T follicular helper cell (primary cell): ENCODE measurements around the gene FAM83G.
"Not testable (repeated sequence)": the region's sequence is repeated elsewhere in the genome, so short reads cannot be mapped to it uniquely, and the experiment has no call there.

ENCODE experiments used
- DNase-seq: peaks from one replicate; pipeline ENCODE4 v3.0.0-alpha.2; 2020; ENCODE audit warnings: low read depth

Gene FAM83G

DNA sequence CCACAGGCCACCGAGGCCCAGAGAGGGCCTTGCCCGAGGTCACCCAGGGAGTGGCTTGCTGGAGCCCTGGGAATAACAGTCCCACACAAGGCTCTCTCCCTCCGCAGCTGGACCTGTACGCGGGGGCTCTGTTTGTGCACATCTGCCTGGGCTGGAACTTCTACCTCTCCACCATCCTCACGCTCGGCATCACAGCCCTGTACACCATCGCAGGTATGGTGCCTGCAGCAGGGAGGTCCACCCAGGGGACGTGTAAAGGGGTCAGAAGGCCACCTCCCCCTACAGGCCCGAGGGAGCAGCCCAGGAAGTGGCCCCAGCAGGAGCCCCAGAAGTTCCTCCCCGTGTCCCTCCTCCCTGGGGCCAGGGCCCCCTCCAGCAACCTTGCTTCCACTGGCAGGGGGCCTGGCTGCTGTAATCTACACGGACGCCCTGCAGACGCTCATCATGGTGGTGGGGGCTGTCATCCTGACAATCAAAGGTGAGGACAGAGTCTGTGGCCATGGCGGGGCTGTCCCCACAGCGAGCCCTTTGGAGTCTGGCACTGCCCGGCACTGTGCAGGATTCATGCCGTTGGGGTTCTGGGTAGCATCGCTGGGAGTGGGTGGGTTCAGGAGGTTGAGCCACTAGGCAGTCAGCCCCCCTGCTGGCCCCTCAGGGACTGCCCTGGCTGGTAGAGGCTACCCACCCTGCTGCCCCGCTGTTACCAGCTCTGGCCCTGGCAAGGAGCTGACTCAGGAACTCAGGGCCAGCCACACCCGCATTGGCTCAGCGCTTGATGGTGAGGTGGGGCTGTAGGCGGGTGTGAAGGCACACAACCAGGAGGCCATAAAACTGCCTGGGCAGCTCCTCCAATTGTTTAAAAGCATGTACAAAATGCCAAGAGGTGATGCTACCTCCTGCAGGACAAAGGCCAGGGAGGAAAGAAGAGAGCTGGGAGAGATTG, 35.3 kb downstream of the FAM83G start:
- DNase-seq = no peak

DNA sequence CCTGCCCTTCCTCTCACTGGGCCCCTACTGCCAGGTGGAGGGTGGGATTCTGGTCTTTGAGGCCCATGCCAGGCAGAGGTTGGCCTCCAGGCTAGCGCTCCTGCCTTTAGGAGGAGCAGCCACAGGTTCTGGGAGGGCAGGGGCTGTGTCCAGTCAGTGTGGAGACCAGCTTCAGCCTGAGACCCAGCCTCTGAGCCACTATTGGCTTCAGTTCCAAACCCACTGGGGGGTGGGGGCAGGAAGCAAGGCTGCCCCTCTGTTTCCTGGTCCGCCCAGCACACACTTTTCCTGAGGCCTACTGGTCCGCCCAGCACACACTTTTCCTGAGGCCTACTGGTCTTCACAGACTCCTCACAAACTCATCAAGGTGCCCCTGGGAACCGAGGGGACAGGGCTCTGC, 36.2 kb downstream of the FAM83G start:
- DNase-seq = no peak

DNA sequence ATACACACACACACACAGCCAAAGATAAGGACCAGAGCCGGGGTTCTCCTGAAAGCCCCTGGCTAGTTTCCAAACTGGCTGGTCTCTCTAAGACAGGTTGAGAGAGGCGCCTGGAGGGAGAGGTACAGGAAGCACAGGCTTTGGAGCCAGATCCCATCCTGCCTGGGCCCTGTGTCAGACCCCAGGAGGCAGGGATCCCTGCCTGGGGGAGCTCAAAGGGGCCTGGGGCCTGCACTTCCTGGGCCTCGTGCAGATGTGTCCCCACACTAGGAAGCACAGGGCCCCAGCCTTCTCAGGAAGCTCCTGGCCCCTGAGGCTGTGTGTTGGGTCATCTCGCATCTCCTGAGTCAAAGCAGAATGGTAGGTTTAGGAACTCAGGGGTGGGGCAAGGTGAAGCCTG, 36.6 kb downstream of the FAM83G start:
- no peak for DNase-seq

DNA sequence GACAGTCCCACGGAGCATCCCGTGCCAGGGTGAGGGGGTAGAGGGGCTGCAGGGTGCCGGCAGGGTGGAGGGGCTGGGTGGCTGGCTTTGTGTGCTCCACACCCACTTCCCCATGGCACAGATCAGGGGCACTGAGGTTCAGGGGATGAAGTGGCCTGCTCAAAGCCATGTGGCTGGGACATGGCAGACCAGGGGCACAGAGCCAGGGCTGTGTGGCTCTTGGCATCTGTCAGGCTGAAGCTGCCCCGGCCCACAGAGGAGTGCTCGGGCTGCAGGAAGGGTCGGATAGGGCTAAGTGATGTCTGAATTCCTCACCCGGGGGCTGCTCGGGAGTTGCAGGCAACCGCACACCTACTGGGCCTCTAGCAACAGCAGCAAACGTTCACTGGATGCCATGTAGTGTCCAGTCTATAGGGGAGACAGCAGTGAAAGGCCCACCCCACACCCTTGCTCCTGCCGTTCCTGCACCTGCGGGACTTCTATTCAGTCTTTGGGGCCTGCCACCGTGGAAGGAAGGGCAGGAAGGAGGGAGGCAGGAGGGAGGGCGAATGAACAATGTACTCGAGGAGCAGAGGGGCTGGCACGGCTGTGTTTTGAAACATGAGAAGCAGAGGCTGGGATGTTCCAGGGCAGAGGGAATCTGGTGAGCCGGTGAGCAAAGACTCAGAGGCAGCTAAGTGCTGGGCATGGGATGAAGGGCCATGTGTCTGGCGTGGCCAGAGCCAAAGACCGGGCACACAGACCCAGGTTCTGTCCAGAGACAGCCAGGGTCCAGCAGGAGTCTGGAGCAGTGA, 37.5 kb downstream of the FAM83G start:
- DNase-seq = no peak

DNA sequence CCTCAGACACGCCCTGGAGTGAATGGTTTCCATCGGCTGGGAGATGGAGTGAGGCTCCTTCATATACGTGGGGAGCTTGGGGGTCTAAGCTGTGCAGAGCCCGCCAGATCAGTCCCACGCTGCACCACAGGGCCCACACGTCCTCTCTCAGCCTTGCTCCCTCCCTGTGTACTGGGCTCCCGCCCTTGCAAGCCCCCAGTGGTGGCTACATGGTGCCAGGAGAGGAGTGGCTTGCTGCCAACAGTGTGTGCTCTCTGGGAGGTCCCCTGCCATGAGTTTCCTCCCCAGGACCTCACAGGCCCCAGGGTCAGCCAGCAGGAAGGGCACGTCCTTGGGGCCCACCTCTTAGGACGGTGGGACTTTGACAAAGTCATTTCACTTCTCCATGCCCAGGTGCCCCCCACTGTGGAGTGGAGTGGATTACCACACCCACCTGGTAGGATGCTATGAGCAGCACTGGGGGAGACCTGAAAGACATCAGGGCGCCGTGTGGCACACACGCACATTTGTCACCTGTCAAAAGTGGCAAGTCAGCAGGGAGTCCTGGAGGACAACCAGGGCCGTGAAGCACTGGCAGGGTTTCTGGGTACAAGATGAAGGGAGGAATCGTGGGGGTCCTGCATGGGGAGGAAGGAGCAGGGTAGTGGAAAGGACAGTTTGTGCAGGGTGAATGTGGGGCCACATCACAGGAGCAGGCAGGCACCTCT, 38.9 kb downstream of the FAM83G start:
- DNase-seq = no peak

DNA sequence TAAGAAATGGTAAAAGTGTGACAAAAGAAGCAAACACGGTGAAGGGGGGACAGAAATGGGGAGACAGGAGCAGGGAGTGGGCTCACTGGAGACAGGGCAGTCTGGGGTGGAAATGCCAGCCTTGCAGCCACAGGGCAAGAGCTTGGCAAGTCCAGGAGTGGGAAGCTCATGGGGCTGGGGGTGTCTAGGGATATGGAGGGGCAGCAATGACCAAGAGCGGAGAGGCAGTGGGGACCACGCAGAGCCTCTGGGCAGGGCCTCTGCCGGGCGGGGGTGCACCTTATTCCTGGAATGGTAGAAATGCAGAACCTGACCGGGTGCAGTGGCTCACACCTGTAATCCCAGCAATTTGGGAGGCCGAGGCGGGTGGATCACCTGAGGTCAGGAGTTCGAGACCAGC, 40.0 kb downstream of the FAM83G start:
- no peak for DNase-seq

DNA sequence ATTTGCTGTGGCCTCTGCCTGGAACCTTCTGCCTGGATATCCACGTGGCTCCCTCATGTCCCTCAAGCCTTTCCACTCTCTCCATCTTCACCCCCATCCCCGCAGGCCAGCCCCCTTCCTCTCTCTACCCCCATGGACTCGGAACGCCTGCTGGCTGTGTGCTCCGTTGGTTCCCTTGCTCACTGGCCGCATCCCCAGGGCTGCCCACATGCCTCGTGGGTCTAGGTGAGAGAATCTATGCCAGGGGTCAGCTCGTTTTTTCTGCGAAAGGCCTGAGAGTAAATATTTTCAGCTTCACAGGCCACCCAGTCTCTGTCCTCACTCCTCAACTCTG, 40.6 kb downstream of the FAM83G start:
- no peak for DNase-seq

DNA sequence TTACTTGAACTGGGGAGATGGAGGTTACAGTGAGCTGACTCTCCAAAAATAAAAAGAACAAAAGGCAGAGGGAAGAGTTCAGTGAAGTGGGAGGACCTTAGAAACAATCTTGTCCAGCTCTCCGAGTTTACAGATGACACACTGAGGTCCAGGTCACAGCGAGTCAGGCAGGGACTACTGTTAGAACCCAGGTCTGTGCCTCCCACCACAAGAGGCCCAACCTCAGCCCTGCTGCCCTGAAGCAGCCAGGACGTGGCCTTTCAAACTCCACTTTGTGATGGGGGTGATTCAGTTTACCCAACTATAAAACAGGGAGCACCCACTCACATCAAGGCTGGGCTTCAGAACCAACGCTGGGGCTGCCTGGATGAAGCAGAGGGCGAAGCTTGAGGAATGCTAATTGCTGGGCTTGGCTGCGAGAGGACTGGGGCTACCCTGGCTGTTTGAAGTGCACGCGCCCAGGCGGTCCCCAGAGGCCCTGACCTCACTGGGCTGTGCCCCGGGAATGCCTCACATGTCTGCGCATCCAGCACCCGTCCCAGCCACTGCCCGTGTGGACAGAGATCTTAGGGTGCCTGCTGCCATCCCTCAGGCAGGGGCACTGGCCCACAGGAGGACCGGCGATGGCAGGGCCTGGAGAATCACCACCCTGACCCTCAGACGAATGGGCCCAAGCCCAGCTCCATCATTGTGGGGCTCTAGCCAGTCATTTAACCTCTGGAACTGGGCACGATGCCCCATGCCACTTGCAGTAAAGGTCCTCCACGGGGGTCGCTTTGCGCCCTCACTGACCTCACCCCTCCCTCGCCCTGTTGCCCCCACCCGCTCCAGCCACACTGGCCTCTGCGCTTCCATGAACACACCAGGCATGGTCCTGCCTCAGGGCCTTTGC, 41.2 kb downstream of the FAM83G start:
- DNase-seq = no peak

DNA sequence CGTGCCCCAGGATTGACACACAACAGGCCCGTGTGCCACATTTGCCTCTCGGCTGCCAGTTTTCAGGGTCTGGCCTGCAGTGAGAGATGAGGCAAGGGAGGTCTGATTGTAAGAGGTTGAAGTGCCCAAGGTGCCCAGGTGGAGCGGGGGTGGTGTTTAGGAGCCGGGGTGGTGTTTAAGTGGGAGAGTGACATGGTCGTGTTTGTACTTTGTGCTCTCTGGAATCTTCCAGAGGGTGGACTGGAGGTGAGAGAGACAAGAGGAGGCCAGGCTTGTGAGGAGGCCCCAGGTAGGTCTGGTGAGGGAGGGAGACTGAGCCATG, 42.1 kb downstream of the FAM83G start:
- DNase-seq = no peak

DNA sequence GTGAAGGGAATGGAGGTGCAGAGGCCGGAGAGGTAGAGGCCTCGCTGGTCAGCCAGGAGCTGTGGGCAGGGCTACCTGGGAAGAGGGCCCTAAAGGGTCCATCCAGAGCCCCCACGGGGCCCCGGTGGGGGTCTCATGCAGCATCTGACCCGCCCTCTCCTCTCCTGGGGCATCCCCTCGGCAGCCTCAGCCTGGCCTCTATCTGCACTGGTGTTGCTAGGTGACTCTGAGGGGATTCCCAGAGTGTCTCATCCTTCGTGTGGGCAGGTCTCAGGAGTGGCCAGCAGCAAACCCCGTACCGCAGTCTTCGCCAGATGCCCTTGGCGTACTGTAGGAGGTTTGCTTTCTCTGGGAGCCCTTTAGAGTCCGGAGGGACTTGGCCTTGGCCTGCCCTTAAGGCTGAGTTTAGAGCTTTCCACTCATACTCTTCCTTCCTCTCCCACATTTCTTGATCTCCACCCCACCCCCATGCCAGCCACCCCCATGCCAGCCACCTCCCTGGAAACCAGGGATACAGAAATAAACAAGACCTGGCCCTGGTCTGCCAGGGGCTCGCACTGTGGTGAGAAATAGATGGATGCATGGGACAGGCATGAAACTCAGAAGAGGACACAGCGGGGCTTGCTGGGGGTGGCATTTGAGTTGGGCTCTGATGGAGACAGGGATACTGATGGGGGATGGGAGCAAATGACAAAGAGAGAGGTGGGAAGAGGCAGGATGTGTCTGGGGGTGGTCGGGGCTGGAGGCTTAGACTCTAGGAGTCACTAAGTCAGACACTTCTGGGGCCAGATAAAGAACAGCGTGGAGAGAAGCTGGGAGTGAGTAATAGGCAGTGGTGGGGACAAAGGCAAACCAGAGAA, 42.7 kb downstream of the FAM83G start:
- DNase-seq = no peak

DNA sequence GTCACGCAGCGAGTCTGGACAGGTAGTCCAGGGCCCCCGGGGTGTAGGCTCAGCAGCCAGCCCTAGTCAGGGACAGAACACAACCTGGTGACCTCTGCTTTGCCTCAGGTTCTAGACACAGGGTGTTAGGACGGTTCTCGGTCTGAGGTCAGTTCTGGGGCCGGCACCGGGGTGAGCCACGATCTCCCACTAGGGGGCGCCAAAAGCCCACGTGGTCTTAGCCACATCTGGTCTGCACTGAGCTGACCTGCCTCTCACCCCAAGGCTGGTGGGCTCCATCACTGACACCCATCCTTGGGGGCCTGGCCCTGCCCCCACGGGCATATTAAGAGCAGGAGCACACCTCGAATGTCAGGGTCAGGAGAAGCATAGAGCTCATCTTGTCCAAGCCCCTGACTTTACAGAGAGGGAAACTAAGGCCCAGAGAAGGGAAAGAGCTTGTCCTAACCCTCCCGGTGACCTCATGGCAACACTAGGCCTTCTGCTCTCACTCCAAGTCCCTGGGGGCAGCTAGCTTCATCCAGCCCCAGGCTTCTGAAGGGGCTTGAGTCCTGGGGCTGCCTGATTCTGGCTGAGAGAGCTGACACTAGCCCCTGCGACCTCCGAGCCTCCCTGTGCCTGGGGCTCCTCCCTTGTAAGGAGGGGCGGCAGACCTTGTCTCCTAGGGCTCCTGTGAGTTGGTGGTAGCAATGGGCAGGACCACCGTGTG, 43.6 kb downstream of the FAM83G start:
- peak; percentile 43 for DNase-seq

DNA sequence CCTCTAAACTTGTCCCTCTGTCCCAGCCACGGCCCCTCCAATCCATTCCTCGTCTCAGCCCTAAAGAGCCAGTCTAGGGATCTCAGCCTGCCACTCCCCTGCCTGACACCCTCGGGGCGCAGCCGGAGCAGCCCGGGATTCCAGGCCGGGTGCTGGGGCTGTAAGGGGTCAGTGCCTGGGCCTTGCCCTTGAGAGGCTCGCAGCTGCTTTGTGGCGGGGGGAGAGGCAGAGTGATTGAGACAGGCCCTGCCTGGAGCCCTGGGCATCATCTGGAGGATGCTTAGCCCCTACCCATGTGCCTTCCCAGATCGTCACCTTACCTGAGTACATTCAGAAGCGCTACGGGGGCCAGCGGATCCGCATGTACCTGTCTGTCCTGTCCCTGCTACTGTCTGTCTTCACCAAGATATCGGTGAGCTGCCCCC, 44.3 kb downstream of the FAM83G start:
- no peak for DNase-seq

DNA sequence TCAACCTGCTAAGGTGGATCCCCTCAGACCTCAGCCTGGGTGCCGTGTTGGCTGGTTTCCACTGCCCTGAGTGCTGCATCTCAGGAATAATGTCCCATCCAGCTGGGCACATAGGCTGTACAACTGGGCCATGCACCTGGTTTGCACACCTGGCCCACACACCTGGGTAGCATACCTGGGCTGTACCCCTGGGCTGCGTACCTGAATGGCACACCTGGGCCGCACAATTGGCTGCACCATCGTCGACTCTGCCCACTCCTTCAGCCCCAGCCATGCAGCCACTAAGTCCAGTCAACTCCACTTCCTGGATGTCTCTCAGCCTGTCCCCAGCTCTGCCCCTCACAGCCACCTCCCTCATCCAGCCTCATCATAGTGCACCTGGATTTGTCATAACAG, 44.7 kb downstream of the FAM83G start:
- no peak for DNase-seq

DNA sequence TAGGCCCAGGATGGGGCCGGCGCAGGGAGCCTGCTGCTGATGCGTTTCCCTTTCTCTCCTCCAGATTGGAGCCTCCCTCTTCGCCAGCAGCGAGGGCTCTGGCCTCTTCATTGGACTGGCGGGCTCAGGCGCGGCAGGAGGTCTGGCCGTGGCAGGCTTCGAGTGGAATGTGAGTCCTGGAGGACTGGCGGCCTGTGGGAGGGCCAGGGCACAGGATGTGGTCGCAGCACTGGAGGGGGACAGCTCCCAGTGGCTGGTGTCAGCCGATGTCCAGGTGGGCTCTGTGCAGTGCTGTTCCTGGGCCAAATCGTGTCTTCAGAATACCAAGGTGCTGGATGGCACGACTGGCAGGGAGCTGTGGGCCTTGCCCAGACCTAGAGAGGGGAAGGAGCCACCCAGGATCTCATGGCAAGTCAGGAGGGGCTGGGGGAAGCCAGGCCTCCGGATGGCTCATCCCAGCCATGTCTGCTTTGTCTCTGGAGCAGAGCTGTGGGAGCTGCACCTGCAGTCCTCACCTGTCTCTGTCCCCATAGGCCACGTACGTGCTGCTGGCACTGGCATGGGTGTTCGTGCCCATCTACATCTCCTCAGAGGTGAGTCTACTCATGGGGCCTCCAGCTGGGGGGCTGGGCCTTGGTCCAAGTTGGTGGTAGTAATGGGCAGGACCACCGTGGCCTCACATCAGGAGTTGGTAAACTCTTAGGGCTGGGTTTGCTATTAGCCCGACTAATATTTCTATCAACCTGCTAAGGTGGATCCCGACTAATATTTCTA, 45.3 kb downstream of the FAM83G start:
- no peak for DNase-seq

DNA sequence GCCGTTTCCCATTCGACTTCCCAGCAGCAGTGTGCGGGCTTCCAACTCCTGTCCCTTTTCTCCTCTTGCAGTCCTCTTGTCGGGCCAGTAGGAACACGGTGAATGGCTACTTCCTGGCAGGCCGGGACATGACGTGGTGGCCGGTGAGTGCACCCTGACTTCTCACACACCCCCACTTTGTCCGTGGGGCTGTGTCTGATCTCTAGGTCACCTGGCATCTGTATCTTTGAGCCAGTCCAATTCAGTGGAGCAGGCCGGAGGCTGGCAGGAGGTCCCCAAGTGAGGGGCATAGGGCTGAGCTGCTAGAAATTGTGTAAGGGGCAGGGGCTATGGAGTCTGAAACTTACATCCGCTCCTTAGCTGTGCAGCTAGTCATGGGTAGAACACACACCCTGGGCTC, 46.0 kb downstream of the FAM83G start:
- DNase-seq = no peak

DNA sequence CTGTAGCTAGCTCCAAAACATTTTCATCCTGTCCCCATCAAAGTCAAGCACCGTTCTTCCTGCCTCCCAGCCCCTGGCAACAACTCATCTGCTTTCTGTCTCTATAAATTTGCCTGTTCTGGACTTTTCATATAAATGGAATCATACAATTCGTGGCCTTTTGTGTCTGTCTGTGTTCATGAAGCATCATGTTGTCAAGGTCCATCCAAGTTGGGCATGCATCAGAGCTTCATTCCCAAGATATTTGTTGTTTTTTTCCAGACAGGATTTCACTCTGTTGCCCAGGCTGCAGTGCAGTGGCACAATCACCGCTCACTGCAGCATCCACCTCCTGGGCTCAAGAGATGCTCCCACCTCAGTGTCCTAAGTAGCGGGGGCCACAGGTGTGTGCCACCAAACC, 46.7 kb downstream of the FAM83G start:
- no peak for DNase-seq

DNA sequence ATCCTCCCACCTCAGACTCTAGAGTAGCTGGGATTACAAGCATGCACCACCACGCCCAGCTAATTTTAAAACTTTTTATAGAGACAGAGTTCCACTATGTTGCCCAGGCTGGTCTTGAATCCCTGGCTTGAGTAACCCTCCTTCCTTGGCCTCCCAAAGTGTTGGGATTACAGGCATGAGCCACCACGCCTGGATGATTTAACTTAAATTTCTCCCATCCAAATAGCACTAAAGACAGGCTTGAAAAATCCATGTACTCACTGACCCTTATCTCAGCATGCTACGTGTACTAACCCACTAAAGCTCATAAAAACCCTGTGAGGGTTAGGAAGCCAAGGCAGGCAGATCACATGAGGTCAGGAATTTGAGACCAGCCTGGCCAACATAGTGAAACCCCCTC, 48.0 kb downstream of the FAM83G start:
- no peak for DNase-seq

DNA sequence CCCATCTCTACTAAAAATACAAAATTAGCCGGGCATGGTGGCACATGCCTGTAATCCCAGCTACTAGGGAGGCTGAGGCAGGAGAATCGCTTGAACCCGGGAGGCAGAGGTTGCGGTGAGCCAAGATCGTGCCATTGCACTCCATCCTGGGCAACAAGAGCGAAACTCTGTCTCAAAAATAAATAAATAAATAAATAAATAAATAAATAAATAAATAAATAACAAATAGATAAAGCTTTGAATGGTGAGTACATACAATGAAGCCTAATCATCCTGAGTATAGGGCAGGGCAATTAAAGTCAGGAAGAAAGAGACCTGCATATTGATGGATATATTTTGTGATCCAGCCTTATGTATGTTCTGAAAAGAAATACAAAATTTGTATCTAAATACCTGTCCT, 48.5 kb downstream of the FAM83G start:
- DNase-seq = not testable (repeated sequence)

DNA sequence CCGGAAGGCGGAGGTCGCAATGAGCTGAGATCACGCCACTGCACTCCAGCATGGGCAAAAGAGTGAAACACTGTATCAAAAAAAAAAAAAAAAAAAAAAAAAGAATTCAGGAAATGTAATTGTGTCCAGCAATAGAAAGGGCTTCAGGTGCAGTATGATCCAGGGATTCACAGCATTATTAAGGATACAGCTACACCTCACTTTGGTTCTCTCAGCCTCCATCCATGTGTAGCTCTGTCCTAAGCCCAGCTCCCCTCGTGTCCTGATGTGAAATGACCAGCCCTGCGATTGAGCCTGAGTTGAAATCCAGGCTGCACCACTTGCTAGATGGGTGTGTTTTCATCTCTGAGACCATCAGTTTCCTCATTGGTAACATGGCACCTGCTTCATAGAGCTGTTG, 49.6 kb downstream of the FAM83G start:
- no peak for DNase-seq
